ENCODE data around the gene TAMALIN. TPM values are rescaled to one million over a fixed set of nuclear protein-coding genes. Genes with fewer than 3 reads are reported as not detected.
A peak's percentile ranks its signal among the peaks of the same experiment; 100 is the strongest.

The TAMALIN gene
- total and polyA plus RNA-seq, 2 of the 4 experiments (the other 2 are of a cell fraction) = 2.7 to 5.3 TPM

DNA sequence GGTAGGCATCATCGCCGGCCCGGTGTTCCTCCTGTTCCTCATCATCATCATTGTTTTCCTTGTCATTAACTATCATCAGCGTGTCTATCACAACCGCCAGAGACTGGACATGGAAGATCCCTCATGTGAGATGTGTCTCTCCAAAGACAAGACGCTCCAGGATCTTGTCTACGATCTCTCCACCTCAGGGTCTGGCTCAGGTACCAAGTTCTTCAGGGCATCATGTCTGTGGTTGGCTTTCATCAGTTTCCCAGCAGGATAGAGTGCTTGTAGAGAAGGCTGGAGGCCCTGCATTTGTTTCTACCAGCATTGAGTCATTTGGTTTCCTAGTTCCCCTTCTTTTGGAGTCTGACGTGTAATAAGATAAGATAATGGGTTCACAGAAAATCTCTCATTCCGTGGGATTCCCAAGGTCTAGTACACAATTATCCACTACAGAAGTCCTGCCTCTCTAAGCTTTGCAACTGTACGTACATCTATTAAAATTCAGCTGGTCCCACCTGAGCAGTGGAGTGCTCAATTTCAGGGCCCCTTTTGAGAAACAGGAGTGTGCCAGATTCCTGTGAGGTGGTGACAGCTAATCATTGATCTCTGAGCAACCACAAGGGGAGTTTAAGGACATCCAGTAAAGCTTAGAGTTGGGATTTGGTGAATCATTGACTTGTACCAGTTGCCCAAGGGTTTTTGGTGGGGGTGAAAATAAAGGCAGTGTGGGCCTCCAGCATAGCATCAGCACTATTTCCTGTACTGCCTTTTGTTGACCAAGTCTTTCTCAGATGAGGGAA lies 30.2 kb upstream of the TAMALIN start:
- Histone ChIP-seq H3K9me3 (ENCODE audit: control insufficient read depth, insufficient read depth, low read length) (no peaks in the 10 kb centered on the region), H3K9me1 (ENCODE audit: insufficient read depth, low read length) (peaks cover 31% of the 10 kb centered on the region), H3K27me3 (ENCODE audit: control insufficient read depth, insufficient read depth, low read length) (no peaks in the 10 kb centered on the region), H4K91ac (ENCODE audit: insufficient read depth, low read depth, low read length) (no peak overlapping the region), H4K8ac (ENCODE audit: low read depth in 2 of 2, low read length in 2 of 2) (no peak overlapping the region; a peak in 1 of 4 replicates), H2AK9ac (replicated peaks; ENCODE audit: low read depth, low read length, poor library complexity) (peak overlapping the region; percentile 11), H4K20me1 (ENCODE audit: insufficient read depth, low read length) (peaks cover 9% of the 10 kb centered on the region; the same call in 1 of the 2 replicates), H2BK5ac (ENCODE audit: low read depth, low read length, poor library complexity, severe bottlenecking) (no peak overlapping the region), H3K79me1 (ENCODE audit: low read depth in 1 of 2, low read length in 2 of 2) (peaks cover 27 to 80% of the 10 kb centered on the region in 2 experiments), H2AK5ac (ENCODE audit: low read depth, low read length) (peak overlapping the region; percentile 53; the same call in 1 of the 2 replicates), H3K18ac (ENCODE audit: low read depth, low read length) (no peak overlapping the region), H3K9ac (ENCODE audit: low read depth, low read length) (no peak overlapping the region), H2BK120ac (ENCODE audit: low read depth, low read length) (peak overlapping the region; percentile 26), H3K4me2 (ENCODE audit: low read depth, low read length) (no peak overlapping the region), H3K23ac (ENCODE audit: low read depth, low read length) (peak overlapping the region; percentile 30; the same call in 1 of the 2 replicates), H2BK15ac (ENCODE audit: low read depth, low read length) (peak overlapping the region; percentile 7; the same call in 1 of the 3 replicates), H4K5ac (ENCODE audit: low read depth, low read length) (no peak overlapping the region), H3K56ac (ENCODE audit: extremely low read depth, insufficient read depth, low read length) (no peak overlapping the region), H3K27ac (ENCODE audit: insufficient read depth, low read length) (no peak overlapping the region), H3K36me3 (ENCODE audit: control insufficient read depth, insufficient read depth, low read length) (peaks cover 32% of the 10 kb centered on the region), H3K14ac (replicated peaks; ENCODE audit: low read depth, low read length) (no peak overlapping the region; the same call in 1 of the 2 replicates), H3K4ac (ENCODE audit: low read depth, low read length) (0 out of 2 replicates have a peak overlapping the region, but pooled peaks have one; percentile 8), H2AFZ (replicated peaks; ENCODE audit: low read length, poor library complexity) (no peak overlapping the region), H3K4me3 (ENCODE audit: insufficient read depth, low read depth, low read length) (no peak overlapping the region), H3K4me1 (ENCODE audit: control insufficient read depth, insufficient read depth, low read length) (peaks cover 33% of the 10 kb centered on the region), H2BK20ac (ENCODE audit: low read depth, low read length) (no peak overlapping the region; the same call in 1 of the 2 replicates)
- TF ChIP-seq CEBPB (IDR thresholded peaks at IDR 0.05; ENCODE audit: low read depth, low read length) (peak; percentile 35; the same call in 1 of the 2 replicates), NFE2L2 (IDR thresholded peaks at IDR 0.05; ENCODE audit: low read depth, low read length) (no peak)
- no peak for ATAC-seq (ENCODE audit: low read depth)
- ChIA-PET CTCF (interaction anchor here (1.1 kb wide), 1 partner anchor 82 kb away, joined by 4 read pairs; no protein-coding TSS in a partner anchor), POLR2A (ENCODE audit: unreplicated experiment) (no interaction called here)
- no TSS peak for BruUV-seq (replicated peaks)
- dilution Hi-C loops (cut with HindIII; ENCODE audit: low sequenced_read_pairs, unreplicated experiment) = no loop called here
- peak; percentile 50 for DNase-seq
- in situ Hi-C loops (cut with MboI; ENCODE audit: low sequenced_read_pairs) = loop anchor here (5.0 kb wide), 1 partner anchor 84 kb away; no protein-coding TSS in a partner anchor
- WGBS, 2 experiments (ENCODE audit: extremely low coverage in 2 of 2, insufficient read length in 1 of 2) = 100% methylated on average over 2 of the region's 10 CpGs; no CpG with 5 or more reads in 1 of the 2 experiments
- intact Hi-C loops (cut with micrococcal nuclease) = no loop called here
